GM19372 (cell line): Measurements from ENCODE around the gene IZUMO1.
"Not testable (repeated sequence)": the region's sequence is repeated elsewhere in the genome, so short reads cannot be mapped to it uniquely, and the experiment has no call there.

Source experiments
- ATAC-seq: cut with Tn5 transposase; IDR thresholded peaks from one replicate; pipeline ENCODE4 v1.9.1; 2021; ENCODE audit warnings: mild to moderate bottlenecking, low read depth, moderate library complexity; ENCODE audit not compliant: unreplicated experiment

Gene IZUMO1

GRCh38 chr19:48746738-48747575, at the start of gene IZUMO1:
Gene IZUMO1 (minus strand): TSS chr19:48746909. CDS start chr19:48745859, 1,050 bp downstream.
- ATAC-seq, result no peak

- ATAC-seq, result no peak
Measured at GRCh38 chr19:48795685-48796070, 49.0 kb upstream of the IZUMO1 start.

DNA sequence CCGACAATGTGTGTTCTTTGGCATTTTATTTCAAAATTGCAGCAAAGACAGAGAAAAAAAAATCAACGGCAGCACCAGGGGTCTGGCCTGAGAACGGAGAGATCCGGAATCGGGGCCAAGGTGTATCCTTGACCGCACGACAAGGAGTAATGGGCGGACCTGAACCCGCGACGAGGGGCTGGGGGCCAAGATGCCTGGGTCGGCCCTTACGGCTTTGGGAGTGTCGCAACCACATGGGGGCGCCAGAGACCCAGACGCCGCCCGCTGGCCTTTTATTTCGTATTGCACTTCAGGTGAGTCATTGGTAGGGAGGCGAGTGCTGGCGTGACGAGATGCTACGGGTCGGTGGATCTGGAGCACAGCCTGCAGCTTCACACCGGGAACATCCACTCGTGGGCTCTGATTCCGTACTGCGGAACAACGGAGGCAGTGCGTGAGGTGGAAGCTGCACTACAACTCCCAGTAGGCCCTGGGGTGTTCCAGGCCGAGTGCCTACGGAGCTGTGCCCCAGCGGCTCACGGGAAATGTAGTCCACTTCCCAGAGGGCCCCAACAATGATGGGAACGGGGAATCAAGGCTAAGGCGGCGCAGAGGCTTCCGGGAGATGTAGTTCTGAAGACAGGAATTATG, 48.5 kb upstream of the IZUMO1 start:
- peak; percentile 79 for ATAC-seq

DNA sequence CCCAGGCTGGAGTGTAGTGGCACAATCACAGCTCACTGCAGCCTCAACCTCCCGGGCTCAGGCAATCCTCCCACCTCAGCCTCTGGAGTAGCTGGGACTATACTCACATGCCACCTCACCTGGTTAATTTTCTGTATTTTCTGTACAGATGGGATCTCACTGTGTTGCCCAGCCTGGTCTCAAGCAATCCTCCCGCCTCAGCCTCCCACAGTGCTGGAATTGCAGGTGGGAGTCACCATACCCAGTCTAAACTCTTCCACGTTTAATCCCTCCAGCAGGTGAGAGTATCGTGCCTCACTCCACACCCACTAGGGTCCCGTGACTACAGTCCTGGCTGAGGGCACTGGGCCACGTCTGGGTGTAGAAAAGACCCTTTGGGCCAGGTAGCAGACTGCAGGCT, 47.6 kb upstream of the IZUMO1 start:
- ATAC-seq, result no peak

- no peak for ATAC-seq
Measured at GRCh38 chr19:48793271-48793670, 46.6 kb upstream of the IZUMO1 start.

DNA sequence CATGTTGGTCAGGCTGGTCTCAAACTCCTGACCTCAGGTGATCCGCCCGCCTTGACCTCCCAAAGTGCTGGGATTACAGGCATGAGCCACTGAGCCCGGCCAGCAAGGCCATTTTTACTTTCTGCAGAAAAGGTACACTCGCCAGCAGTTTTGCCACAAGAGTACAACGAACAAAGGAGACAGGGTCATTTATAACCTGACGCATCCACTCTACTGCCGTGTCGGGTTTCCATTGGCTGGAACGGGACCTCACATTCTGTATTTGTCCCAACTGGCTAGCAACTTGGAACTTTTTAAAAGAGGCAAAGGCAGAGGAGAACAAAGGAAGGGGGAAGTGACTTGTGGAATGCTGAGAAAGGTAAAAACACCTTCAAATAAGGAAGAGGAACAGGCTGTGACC, 40.6 kb upstream of the IZUMO1 start:
- ATAC-seq, result not testable (repeated sequence)

DNA sequence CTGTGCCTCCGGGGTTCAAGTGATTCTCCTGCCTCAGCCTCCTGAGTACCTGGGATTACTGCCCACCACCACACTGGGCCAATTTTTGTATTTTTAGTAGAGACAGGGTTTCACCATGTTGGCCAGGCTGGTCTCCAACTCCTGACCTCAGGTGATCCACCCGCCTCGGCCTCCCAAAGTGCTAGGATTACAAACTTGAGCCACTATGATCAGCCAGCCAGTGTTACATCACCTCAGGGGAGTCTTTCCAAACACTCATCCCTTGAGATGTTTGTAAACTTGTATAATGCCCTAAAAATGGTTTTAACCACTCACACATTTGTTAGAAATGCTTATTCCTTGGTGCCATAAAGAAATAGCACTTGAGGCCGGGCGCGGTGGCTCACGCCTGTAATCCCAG, 39.7 kb upstream of the IZUMO1 start:
- ATAC-seq, result not testable (repeated sequence)

DNA sequence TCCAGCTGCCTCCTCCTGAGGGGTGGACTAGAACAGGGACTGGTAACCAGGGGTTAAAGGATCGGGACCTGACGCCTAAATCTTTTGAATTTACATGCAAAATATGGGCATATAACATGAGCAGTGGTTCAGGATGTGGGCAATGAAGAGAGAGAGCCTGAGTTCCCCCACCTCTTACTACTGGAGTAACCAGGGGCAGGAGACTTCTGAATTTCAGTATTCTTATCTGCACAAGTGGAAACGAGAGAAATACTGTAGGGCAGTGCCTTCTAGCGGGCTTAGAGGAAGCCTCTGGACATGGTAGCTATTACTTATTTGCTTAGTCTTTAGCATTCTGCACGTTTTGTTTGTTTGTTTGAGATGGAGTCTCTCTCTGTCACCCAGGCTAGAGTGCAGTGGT, 37.8 kb upstream of the IZUMO1 start:
- no peak for ATAC-seq

DNA sequence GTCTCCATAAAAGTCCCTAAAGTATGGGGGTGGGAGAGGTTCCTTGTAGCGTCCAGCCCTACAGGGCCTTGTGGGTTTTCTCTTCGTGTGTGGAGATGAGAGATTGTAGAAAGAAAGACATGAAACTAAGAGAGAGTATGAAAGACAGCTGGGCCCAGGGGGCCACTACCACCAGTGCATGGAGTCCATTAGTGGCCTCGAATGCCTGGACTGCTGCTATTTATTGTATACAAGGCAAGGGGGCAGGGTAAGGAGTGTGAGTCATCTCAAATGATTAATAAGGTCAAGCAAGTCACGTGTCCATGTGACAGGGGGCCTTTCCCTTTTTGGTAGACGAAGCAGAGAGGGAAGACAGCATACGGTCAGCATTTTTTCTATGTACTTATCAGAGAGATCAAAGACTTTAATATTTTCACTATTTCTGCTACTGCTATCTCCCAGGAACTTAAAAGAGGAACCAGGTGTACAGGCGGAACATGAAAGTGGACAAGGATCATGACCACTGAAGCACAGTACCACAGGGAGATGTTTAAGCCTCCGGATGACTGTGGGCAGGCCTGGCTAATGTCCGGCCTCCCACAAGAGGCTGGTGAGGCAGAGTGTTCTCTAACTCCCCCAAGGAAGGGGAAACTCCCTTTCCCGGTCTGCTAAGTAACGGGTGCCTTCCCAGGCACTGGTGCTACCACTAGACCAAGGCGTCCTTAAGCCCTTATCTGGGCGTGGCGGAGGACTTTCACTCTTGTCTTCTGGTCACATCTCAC, 34.1 kb upstream of the IZUMO1 start:
- no peak for ATAC-seq

DNA sequence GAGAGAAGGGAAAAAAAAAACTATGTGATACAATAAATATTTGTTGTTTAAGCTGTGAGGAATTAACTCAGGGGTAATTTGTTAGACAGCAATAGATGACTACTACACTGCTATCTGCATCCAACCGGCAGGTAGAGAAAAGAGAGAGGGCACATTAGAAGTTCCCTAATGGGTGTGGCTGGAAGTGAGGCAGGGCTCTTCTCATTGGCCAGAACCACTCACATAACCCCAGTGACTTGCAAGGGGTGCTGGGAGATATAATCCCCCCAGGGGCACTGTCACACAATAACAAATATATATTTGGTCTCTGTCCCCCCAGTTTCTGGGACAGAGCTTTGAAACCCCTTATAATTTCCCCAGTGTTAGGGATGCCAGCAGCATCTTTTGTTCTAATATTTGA, 32.9 kb upstream of the IZUMO1 start:
- no peak for ATAC-seq

DNA sequence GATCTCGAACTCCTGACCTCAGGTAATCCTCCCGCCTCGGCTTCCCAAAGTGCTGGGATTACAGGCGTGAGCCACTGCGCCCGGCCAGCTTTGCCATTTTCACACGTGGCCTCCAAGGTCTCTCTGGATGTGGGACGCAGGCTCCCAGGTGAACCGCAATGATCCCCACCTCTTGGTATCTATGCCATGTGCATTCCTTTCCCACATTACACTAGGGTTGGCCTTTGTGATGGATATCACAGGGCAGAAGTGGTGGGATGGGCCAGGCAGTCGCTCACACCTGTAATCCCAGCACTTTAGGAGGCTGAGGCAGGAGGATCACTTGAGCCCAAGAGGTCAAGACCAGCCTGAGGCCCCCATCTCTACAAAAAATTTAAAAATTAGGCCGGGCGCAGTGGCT, 31.0 kb upstream of the IZUMO1 start:
- ATAC-seq, result no peak

GRCh38 chr19:48777139-48777538, 30.4 kb upstream of the IZUMO1 start:
- no peak for ATAC-seq

- no peak for ATAC-seq
Measured at GRCh38 chr19:48772503-48772953, 25.8 kb upstream of the IZUMO1 start.

DNA sequence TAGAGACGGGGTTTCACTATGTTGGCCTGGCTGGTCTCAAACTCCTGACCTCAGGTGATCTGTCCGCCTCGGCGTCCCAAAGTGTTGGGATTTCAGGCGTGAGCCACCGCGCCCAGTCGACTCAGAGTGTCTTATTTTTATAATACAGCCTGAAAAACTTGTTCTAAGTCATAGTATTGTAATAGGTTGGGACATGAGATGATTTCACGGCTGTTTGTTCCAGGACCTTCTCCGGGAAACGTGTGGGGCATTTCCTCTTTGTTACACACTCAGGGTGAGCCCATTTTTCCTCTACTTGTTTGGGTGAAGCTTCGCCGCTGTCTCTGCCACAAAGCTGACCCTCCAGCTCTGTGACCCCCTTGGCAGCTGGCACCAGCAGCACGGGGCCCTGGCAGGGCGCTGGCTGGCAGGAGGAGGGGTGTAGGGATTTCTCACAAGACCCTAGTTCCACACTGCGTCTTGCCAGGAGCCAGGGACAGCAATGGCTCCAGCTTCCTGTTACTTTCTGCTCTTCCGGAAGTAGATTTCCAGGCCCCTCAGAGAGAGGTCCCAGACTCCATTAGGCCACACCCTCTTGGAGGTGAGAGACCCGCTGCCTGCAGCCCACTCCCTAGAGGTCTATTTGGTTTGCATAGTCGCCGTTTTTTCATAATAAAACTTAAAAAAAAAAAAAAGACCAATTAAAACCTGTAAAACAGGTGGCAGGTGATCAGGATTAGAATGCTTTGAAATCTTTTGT, 24.2 kb upstream of the IZUMO1 start:
- no peak for ATAC-seq

DNA sequence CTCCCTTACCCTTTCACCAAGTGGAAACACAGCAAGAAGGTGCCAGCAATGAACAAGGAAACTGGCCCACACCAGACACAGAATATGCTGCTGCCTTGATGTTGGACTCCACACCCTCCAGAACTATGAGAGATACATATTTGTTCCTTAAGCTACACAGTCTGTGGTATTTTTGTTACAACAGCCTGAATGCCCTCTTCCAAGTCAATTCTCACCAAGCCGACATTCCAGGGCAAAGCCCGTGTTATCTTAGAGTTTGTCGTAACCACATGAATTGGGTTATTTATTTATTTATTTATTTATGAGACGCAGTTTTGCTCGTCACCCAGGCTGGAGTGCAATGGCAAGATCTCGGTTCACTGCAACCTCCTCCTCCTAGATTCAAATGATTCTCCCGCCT, 23.6 kb upstream of the IZUMO1 start:
- ATAC-seq, result no peak

DNA sequence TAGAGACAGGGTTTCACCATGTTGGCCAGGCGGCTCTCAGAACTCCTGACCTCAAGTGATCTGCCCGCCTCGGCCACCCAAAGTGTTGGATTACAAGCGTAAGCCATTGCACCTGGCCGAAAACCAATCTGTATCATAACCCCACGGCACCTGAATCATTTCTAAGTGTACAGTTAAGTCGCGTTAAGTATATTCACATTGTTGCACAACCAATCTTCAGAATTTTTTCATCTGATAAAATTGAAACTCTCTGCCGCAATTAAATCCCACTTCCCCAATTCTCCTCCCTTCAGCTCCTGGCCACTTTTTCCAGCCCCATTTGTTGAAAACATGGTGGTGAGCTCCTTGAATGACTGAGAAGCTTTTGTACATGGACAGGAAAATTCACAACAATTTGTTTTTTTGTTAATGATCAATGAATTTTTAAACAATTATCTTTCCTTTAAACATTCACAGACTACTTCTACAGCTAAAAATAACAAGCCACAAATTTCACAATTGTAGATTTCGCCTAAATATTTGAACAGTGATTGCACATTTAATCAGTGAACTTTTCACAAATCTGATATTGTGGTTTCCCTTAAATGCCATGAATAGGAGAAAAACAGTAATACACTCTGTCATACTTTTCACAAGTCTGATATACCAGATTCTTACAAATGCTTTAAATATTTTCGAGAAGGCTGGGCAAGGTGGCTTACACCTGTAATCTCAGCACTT, 22.4 kb upstream of the IZUMO1 start:
- ATAC-seq, result no peak

- not testable (repeated sequence) for ATAC-seq
Measured at GRCh38 chr19:48768171-48768753, 21.6 kb upstream of the IZUMO1 start.

DNA sequence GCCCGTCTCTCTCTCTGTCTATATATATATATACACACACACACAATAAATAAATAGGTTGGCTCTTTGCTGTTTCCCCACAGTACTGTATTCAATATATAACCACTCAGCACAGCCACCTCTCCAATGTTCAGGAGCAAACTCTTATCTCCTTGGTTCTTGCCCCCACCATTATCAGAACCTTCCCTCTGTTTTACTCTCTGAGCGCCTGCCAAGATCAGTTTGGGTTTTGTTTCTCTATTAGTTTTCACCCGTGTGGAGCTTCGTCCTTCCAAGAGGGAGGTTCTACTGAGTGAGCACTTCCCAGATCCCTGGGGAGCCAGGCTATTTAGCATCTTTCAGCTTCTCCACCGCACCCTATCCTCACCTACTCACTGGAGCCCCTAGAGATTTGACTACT, 19.1 kb upstream of the IZUMO1 start:
- ATAC-seq, result not testable (repeated sequence)

GRCh38 chr19:48760504-48761205, 13.9 kb upstream of the IZUMO1 start:
- no peak for ATAC-seq
